GM12878 (cell line): ENCODE measurements around the gene SIVA1. TPM values are rescaled to one million over a fixed set of nuclear protein-coding genes. Genes with fewer than 3 reads are reported as not detected.

ENCODE experiments used
- ATAC-seq: fragments of 200-7000 bp; cut with Tn5 transposase; 3 replicates; pipeline ENCODE4 v1.9.1; 2020; ENCODE audit warnings: mild to moderate bottlenecking, moderate library complexity
- BruUV-seq: library from RNA; stranded (reverse); fragments of 400-500 nt; replicated peaks from 2 replicates; lab custom pipeline; 2021; lab: Mats Ljungman, UMichigan
- CTCF ChIA-PET: fragments of 300-600 bp; sonication (Branson Sonifier 250); formaldehyde crosslinking; extraction: SDS; loops from one replicate; lab custom pipeline; 2021; ENCODE audit warnings: inconsistent platforms; lab: Yijun Ruan, JAX
- POLR2A ChIA-PET: fragments of 350-600 bp; formaldehyde crosslinking; extraction: SDS; loops from one replicate; lab custom pipeline; 2021; ENCODE audit warnings: inconsistent platforms; lab: Charles Lee
- RAD21 ChIA-PET: fragments of 300-600 bp; sonication (Branson Sonifier 250); formaldehyde crosslinking; loops from one replicate; lab custom pipeline; 2023; ENCODE audit warnings: antibody characterized with exemption; ENCODE audit not compliant: unreplicated experiment; lab: Charles Lee
- SMC1A ChIA-PET: fragments of 300-600 bp; sonication (Branson Sonifier 250); formaldehyde crosslinking; loops from one replicate; lab custom pipeline; 2023; ENCODE audit not compliant: unreplicated experiment, uncharacterized antibody; lab: Charles Lee
- DNase-seq: peaks from one replicate; pipeline ENCODE4 v3.0.0-alpha.2; 2011; ENCODE audit warnings: low read depth, low spot score
- FAIRE-seq: peaks from 3 replicates; lab custom pipeline; 2011; peaks lifted over from hg19 to GRCh38; lab: Jason Lieb, UNC
- H2AFZ ChIP-seq: 2 replicates; pipeline ENCODE4 v1.6.0; 2011; ENCODE audit warnings: low read depth, low read length, control low read depth; ENCODE audit not compliant: control insufficient read depth
- H3K27ac ChIP-seq: 2 replicates; pipeline ENCODE4 v1.5.1; 2011; ENCODE audit warnings: control low read depth; ENCODE audit not compliant: control insufficient read depth, insufficient read depth
- H3K27me3 ChIP-seq, 2 experiments: replicated peaks in 1 of 2; 2 replicates each; pipeline versions ENCODE4 v1.6.0 to v1.6.1; 2011; ENCODE audit warnings: low read length in 1 of 2; ENCODE audit not compliant: control insufficient read depth in 2 of 2, insufficient read depth in 2 of 2
- H3K36me3 ChIP-seq, 2 experiments: 2 replicates each; pipeline ENCODE4 v1.5.1; 2011; ENCODE audit warnings: low read length in 1 of 2; ENCODE audit not compliant: control insufficient read depth in 2 of 2, insufficient read depth in 2 of 2
- H3K4me1 ChIP-seq: 2 replicates; pipeline ENCODE4 v1.6.1; 2011; ENCODE audit warnings: mild to moderate bottlenecking, low read length, moderate library complexity, mixed read lengths; ENCODE audit not compliant: control insufficient read depth, insufficient read depth
- H3K4me2 ChIP-seq: 2 replicates; pipeline ENCODE4 v1.6.0; 2011; ENCODE audit warnings: control low read depth; ENCODE audit not compliant: control insufficient read depth, insufficient read depth
- H3K4me3 ChIP-seq: fragments of 200-600 bp; sonication (generic); 2 replicates; pipeline ENCODE4 v1.5.1; 2016
- H3K79me2 ChIP-seq: 2 replicates; pipeline ENCODE4 v1.6.0; 2011; ENCODE audit warnings: low read length; ENCODE audit not compliant: control insufficient read depth, insufficient read depth
- H3K9ac ChIP-seq: 2 replicates; pipeline ENCODE4 v1.8.0; 2011; ENCODE audit warnings: low read length, control low read depth, mixed read lengths; ENCODE audit not compliant: control insufficient read depth, insufficient read depth
- H3K9me3 ChIP-seq: replicated peaks from 3 replicates; pipeline ENCODE4 v1.5.1; 2011; ENCODE audit warnings: mild to moderate bottlenecking, low read length; ENCODE audit not compliant: control insufficient read depth, insufficient read depth
- H4K20me1 ChIP-seq: 2 replicates; pipeline ENCODE4 v1.6.0; 2011; ENCODE audit not compliant: control insufficient read depth, insufficient read depth
- CHD1 ChIP-seq: IDR thresholded peaks from 2 replicates; pipeline ENCODE4 v1.6.1; 2012; ENCODE audit warnings: low read depth, low read length, improper control_type of control experiment
- MEF2A ChIP-seq: IDR thresholded peaks from 2 replicates; pipeline ENCODE4 v1.6.1; 2011; ENCODE audit warnings: low read depth, mild to moderate bottlenecking, low read length, moderate library complexity; ENCODE audit not compliant: insufficient read depth
- MTA3 ChIP-seq: IDR thresholded peaks from 2 replicates; pipeline ENCODE4 v1.6.1; 2012; ENCODE audit warnings: low read length, inconsistent platforms, borderline replicate concordance
- NRF1 ChIP-seq: conservative IDR thresholded peaks from 2 replicates; pipeline ENCODE4 v1.6.1; 2011; ENCODE audit warnings: mild to moderate bottlenecking, low read depth, low read length, improper control_type of control experiment
- POLR2A ChIP-seq: IDR thresholded peaks from 2 replicates; pipeline ENCODE4 v1.6.1; 2011; ENCODE audit warnings: low read depth, mild to moderate bottlenecking, low read length
- POLR2AphosphoS2 ChIP-seq: IDR thresholded peaks from 2 replicates; pipeline ENCODE4 v1.6.1; 2011; ENCODE audit warnings: low read depth, mild to moderate bottlenecking, low read length, improper control_type of control experiment, moderate library complexity
- ZNF274 ChIP-seq: IDR thresholded peaks from one replicate; pipeline ENCODE4 v1.8.0; 2011; ENCODE audit not compliant: insufficient read length, insufficient read depth
- WGBS: methylation state at CpG from one replicate; pipeline ENCODE4 v1.1.6; 2016; ENCODE audit warnings: low lambda C conversion rate; ENCODE audit not compliant: insufficient replicate concordance, insufficient coverage; ENCODE audit errors: missing lambda C conversion rate; 5-methylcytosine and 5-hydroxymethylcytosine counted together
- in situ Hi-C: fragments of 300-500 bp; cut with MboI; formaldehyde crosslinking; loops from 9 replicates; pipeline ENCODE4 v1.14.3; 2018; ENCODE audit warnings: mixed read lengths
- intact Hi-C: fragments of 100-400 bp; cut with micrococcal nuclease; formaldehyde crosslinking; loops from one replicate; pipeline ENCODE4 v1.14.2; 2022; ENCODE audit not compliant: unreplicated experiment
- polyA plus RNA-seq, 11 experiments: library from polyadenylated mRNA; depleted of rRNA in 4 of 11; unstranded in 6 of 11; stranded (reverse) in 5 of 11; fragments of >200 nt; fragmentation: Nextera tagmentation in 4 of 11; fragmentation: Illumina TruSeq in 1 of 11; extraction: Ambion mirVana in 4 of 11; extraction: Trizol in 1 of 11; gene quantifications; 1 replicate in 1 of 11; 2 replicates in 10 of 11; pipeline versions ENCODE4 v1.2.1 to v1.2.3, GENCODE V29; 2011 to 2016; ENCODE audit warnings: inconsistent platforms in 2 of 11, missing spikeins in 2 of 11, low read depth in 1 of 11
- total RNA-seq, 4 experiments: library from RNA; depleted of rRNA in 3 of 4; stranded (reverse); fragments of >200 nt in 3 of 4; fragmentation: Illumina TruSeq in 1 of 4; extraction: Trizol in 1 of 4; gene quantifications; 2 replicates each; pipeline versions ENCODE4 v1.2.1 to v1.2.3, GENCODE V29; 2013 to 2021
- TF ChIP-seq, protein P1 (sequence below): fragments of 150-350 bp; IDR thresholded peaks from 2 replicates; pipeline ENCODE4 v1.6.1; 2016; ENCODE audit warnings: low read depth, low read length
- TF ChIP-seq, protein P2 (sequence below): IDR thresholded peaks from 2 replicates; pipeline ENCODE4 v1.6.1; 2011; ENCODE audit warnings: borderline replicate concordance, low read depth, mild to moderate bottlenecking, moderate library complexity, low read length; ENCODE audit not compliant: insufficient read depth, poor library complexity, severe bottlenecking
- TF ChIP-seq, protein P3 (sequence below): fragments of 450-650 bp; IDR thresholded peaks from 2 replicates; pipeline ENCODE4 v1.6.1; 2014; ENCODE audit warnings: mild to moderate bottlenecking

The SIVA1 gene
- total and polyA plus RNA-seq, 10 of the 15 experiments (the other 5 are each of a cell fraction or from before 2014, with no cell fraction given) = 4.6 to 282 (median 106) TPM

- H4K20me1 ChIP-seq = no peaks in the 10 kb centered on the region
Measured at GRCh38 chr14:104781271-104782077, 28.5 kb downstream of the SIVA1 start.

More at GRCh38 chr14:104781271-104782077, 28.5 kb downstream of the SIVA1 start:
- intact Hi-C loops (no loop called here), in situ Hi-C loops (no loop called here)
- H3K4me3 ChIP-seq = no peak overlapping the region
- no peaks in the 10 kb centered on the region for H3K4me1 ChIP-seq
- 81% methylated on average over 19 of the region's 20 CpGs for WGBS
- H2AFZ ChIP-seq = no peak overlapping the region
- FAIRE-seq = no peak
- H3K27ac ChIP-seq = no peak overlapping the region
- BruUV-seq = no TSS peak
- peaks cover 0 to 6% of the 10 kb centered on the region in 2 experiments; a peak in 2 of 4 replicates for H3K36me3 ChIP-seq
- H3K27me3 ChIP-seq = no peaks in the 10 kb centered on the region
- SMC1A ChIA-PET = no interaction called here
- no peak for TF ChIP-seq CHD1
- TF ChIP-seq, protein P1, sequence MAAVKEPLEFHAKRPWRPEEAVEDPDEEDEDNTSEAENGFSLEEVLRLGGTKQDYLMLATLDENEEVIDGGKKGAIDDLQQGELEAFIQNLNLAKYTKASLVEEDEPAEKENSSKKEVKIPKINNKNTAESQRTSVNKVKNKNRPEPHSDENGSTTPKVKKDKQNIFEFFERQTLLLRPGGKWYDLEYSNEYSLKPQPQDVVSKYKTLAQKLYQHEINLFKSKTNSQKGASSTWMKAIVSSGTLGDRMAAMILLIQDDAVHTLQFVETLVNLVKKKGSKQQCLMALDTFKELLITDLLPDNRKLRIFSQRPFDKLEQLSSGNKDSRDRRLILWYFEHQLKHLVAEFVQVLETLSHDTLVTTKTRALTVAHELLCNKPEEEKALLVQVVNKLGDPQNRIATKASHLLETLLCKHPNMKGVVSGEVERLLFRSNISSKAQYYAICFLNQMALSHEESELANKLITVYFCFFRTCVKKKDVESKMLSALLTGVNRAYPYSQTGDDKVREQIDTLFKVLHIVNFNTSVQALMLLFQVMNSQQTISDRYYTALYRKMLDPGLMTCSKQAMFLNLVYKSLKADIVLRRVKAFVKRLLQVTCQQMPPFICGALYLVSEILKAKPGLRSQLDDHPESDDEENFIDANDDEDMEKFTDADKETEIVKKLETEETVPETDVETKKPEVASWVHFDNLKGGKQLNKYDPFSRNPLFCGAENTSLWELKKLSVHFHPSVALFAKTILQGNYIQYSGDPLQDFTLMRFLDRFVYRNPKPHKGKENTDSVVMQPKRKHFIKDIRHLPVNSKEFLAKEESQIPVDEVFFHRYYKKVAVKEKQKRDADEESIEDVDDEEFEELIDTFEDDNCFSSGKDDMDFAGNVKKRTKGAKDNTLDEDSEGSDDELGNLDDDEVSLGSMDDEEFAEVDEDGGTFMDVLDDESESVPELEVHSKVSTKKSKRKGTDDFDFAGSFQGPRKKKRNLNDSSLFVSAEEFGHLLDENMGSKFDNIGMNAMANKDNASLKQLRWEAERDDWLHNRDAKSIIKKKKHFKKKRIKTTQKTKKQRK = no peak
- TF ChIP-seq, protein P2, sequence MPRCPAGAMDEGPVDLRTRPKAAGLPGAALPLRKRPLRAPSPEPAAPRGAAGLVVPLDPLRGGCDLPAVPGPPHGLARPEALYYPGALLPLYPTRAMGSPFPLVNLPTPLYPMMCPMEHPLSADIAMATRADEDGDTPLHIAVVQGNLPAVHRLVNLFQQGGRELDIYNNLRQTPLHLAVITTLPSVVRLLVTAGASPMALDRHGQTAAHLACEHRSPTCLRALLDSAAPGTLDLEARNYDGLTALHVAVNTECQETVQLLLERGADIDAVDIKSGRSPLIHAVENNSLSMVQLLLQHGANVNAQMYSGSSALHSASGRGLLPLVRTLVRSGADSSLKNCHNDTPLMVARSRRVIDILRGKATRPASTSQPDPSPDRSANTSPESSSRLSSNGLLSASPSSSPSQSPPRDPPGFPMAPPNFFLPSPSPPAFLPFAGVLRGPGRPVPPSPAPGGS = no peak
- no peak for TF ChIP-seq POLR2A
- no peak for TF ChIP-seq MEF2A
- TF ChIP-seq, protein P3, sequence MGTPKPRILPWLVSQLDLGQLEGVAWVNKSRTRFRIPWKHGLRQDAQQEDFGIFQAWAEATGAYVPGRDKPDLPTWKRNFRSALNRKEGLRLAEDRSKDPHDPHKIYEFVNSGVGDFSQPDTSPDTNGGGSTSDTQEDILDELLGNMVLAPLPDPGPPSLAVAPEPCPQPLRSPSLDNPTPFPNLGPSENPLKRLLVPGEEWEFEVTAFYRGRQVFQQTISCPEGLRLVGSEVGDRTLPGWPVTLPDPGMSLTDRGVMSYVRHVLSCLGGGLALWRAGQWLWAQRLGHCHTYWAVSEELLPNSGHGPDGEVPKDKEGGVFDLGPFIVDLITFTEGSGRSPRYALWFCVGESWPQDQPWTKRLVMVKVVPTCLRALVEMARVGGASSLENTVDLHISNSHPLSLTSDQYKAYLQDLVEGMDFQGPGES = no peak
- no peak for TF ChIP-seq NRF1
- no peak for TF ChIP-seq MTA3
- no peak for TF ChIP-seq POLR2AphosphoS2
- no peak for TF ChIP-seq ZNF274
- H3K79me2 ChIP-seq = no peaks in the 10 kb centered on the region
- CTCF ChIA-PET = no interaction called here
- RAD21 ChIA-PET = no interaction called here
- POLR2A ChIA-PET = no interaction called here
- DNase-seq = no peak
- no peaks in the 10 kb centered on the region for H3K9me3 ChIP-seq
- H3K9ac ChIP-seq = no peak overlapping the region
- no peak overlapping the region for H3K4me2 ChIP-seq
- ATAC-seq = no peak
